ENCODE data around the gene ITGA1. TPM values are rescaled to one million over a fixed set of nuclear protein-coding genes. Genes with fewer than 3 reads are reported as not detected.
"Not testable (repeated sequence)": the region's sequence is repeated elsewhere in the genome, so short reads cannot be mapped to it uniquely, and the experiment has no call there.

Gene ITGA1
- total RNA-seq, 1 donor from 2014 or later, result 3.0 TPM

- Mint-ChIP-seq H3K27me3 (ENCODE audit: low read depth) (no peaks in the 10 kb centered on the region), H3K4me1 (no peaks in the 10 kb centered on the region), H3K9me3 (peaks cover 2% of the 10 kb centered on the region), H3K4me3 (no peak overlapping the region), H3K36me3 (ENCODE audit: low read depth) (no peaks in the 10 kb centered on the region), H3K27ac (ENCODE audit: unreplicated experiment) (no peak overlapping the region)
- no peak for TF ChIP-seq CTCF (conservative IDR thresholded peaks at IDR 0.05)
- no peak for DNase-seq (ENCODE audit: low read depth, low spot score)
Measured at GRCh38 chr5:52743970-52744369, 43.7 kb upstream of the ITGA1 start.

DNA sequence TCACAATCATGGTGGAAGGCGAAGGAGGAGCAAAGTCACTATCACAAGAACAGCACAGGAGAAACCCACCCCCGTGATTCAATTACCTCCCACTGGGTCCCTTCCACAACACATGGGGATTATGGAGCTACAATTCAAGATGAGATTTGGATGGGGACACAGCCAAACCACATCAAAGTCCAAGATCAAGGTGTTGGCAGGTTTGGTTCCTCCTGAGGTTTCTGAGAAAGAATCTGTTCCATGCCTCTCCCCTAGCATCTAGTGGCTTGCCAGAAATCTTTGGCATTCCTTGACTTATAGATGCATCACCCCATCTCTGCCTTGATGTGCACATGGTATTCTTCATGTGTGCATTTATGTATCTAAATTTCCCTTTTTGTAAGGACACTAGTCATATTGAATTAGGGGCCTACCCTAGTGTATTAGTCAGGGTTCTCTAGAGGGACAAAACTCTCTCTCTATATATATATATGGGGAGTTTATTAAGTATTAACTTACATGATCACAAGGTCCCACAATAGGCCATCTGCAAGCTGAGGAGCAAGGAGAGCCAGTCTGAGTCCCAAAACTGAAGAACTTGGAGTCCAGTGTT, 42.8 kb upstream of the ITGA1 start:
- not testable (repeated sequence) for DNase-seq (ENCODE audit: low read depth, low spot score); H3K36me3 Mint-ChIP-seq (ENCODE audit: low read depth); H3K27me3 Mint-ChIP-seq (ENCODE audit: low read depth); H3K9me3 Mint-ChIP-seq; H3K4me3 Mint-ChIP-seq; H3K27ac Mint-ChIP-seq (ENCODE audit: unreplicated experiment); H3K4me1 Mint-ChIP-seq

DNA sequence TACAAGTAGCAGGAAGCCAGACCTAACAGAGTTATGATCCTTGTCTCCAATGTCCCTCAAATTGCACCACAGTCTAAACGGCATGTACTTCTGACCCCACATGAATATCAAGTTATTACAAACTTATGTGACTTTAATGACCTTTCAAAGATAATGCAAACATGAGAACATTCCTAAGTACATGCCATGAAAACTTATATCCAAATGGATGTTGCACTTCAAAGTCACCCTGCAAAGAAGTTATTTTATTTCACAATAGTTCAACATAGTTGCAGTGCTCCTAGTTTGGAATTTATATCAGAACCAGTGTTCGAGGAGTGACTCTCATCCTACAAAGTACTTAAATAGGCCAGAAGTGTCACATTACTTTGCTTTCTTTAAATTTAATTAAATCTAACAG, 41.2 kb upstream of the ITGA1 start:
- TF ChIP-seq CTCF (conservative IDR thresholded peaks at IDR 0.05), result no peak
- no peak overlapping the region for H3K27ac Mint-ChIP-seq (ENCODE audit: unreplicated experiment)
- no peaks in the 10 kb centered on the region for H3K4me1 Mint-ChIP-seq
- DNase-seq (ENCODE audit: low read depth, low spot score), result no peak
- peaks cover 2% of the 10 kb centered on the region for H3K9me3 Mint-ChIP-seq
- no peaks in the 10 kb centered on the region for H3K27me3 Mint-ChIP-seq (ENCODE audit: low read depth)
- no peaks in the 10 kb centered on the region for H3K36me3 Mint-ChIP-seq (ENCODE audit: low read depth)
- no peak overlapping the region for H3K4me3 Mint-ChIP-seq

GRCh38 chr5:52748590-52748989, 39.1 kb upstream of the ITGA1 start:
- no peak for DNase-seq (ENCODE audit: low read depth, low spot score)
- Mint-ChIP-seq H3K36me3 (ENCODE audit: low read depth) (no peaks in the 10 kb centered on the region), H3K27me3 (ENCODE audit: low read depth) (no peaks in the 10 kb centered on the region), H3K4me1 (no peaks in the 10 kb centered on the region), H3K27ac (ENCODE audit: unreplicated experiment) (no peak overlapping the region), H3K4me3 (no peak overlapping the region), H3K9me3 (no peaks in the 10 kb centered on the region)
- no peak for TF ChIP-seq CTCF (conservative IDR thresholded peaks at IDR 0.05)

GRCh38 chr5:52749666-52750065, 38.0 kb upstream of the ITGA1 start:
- H3K9me3 Mint-ChIP-seq, result no peaks in the 10 kb centered on the region
- no peak overlapping the region for H3K27ac Mint-ChIP-seq (ENCODE audit: unreplicated experiment)
- no peak for DNase-seq (ENCODE audit: low read depth, low spot score)
- TF ChIP-seq CTCF (conservative IDR thresholded peaks at IDR 0.05), result no peak
- H3K4me1 Mint-ChIP-seq, result no peaks in the 10 kb centered on the region
- no peaks in the 10 kb centered on the region for H3K36me3 Mint-ChIP-seq (ENCODE audit: low read depth)
- no peaks in the 10 kb centered on the region for H3K27me3 Mint-ChIP-seq (ENCODE audit: low read depth)
- H3K4me3 Mint-ChIP-seq, result no peak overlapping the region

DNA sequence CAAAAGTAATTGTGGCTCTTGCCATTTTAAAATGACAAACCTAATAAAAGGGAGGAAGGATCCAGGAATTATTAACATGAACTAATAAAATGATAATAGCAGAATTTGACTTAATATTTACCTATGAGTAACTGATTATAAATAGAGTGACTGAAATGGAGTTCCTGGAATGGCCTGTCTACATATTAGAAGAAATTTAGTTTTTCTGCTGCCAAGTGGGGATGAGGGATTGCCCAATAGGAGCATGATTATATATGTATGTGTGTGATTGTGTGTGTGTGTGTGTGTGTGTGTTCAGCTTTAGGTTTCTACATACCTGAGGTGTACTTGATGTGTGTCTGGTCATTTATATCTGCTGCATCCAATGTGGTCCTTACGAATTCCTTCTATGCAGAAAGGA, 36.6 kb upstream of the ITGA1 start:
- Mint-ChIP-seq H3K27ac (ENCODE audit: unreplicated experiment) (no peak overlapping the region), H3K4me1 (no peaks in the 10 kb centered on the region)
- no peak for TF ChIP-seq CTCF (conservative IDR thresholded peaks at IDR 0.05)

More for the DNA sequence above, 36.6 kb upstream of the ITGA1 start:
- Mint-ChIP-seq H3K9me3 (no peaks in the 10 kb centered on the region), H3K4me3 (no peak overlapping the region), H3K27me3 (ENCODE audit: low read depth) (no peaks in the 10 kb centered on the region), H3K36me3 (ENCODE audit: low read depth) (no peaks in the 10 kb centered on the region)
- DNase-seq (ENCODE audit: low read depth, low spot score), result no peak

All from neural crest cell (in vitro differentiated cells).